GM12878 (cell line): ENCODE measurements around the gene IRAG1. TPM values are rescaled to one million over a fixed set of nuclear protein-coding genes. Genes with fewer than 3 reads are reported as not detected.

ENCODE experiments used
- ATAC-seq: fragments of 200-7000 bp; cut with Tn5 transposase; 3 replicates; pipeline ENCODE4 v1.9.1; 2020; ENCODE audit warnings: mild to moderate bottlenecking, moderate library complexity
- BruUV-seq: library from RNA; stranded (reverse); fragments of 400-500 nt; replicated peaks from 2 replicates; lab custom pipeline; 2021; lab: Mats Ljungman, UMichigan
- CTCF ChIA-PET: fragments of 300-600 bp; sonication (Branson Sonifier 250); formaldehyde crosslinking; extraction: SDS; loops from one replicate; lab custom pipeline; 2021; ENCODE audit warnings: inconsistent platforms; lab: Yijun Ruan, JAX
- POLR2A ChIA-PET: fragments of 350-600 bp; formaldehyde crosslinking; extraction: SDS; loops from one replicate; lab custom pipeline; 2021; ENCODE audit warnings: inconsistent platforms; lab: Charles Lee
- RAD21 ChIA-PET: fragments of 300-600 bp; sonication (Branson Sonifier 250); formaldehyde crosslinking; loops from one replicate; lab custom pipeline; 2023; ENCODE audit warnings: antibody characterized with exemption; ENCODE audit not compliant: unreplicated experiment; lab: Charles Lee
- SMC1A ChIA-PET: fragments of 300-600 bp; sonication (Branson Sonifier 250); formaldehyde crosslinking; loops from one replicate; lab custom pipeline; 2023; ENCODE audit not compliant: unreplicated experiment, uncharacterized antibody; lab: Charles Lee
- DNase-seq: peaks from one replicate; pipeline ENCODE4 v3.0.0-alpha.2; 2011; ENCODE audit warnings: low read depth, low spot score
- FAIRE-seq: peaks from 3 replicates; lab custom pipeline; 2011; peaks lifted over from hg19 to GRCh38; lab: Jason Lieb, UNC
- H2AFZ ChIP-seq: 2 replicates; pipeline ENCODE4 v1.6.0; 2011; ENCODE audit warnings: low read depth, low read length, control low read depth; ENCODE audit not compliant: control insufficient read depth
- H3K27ac ChIP-seq: 2 replicates; pipeline ENCODE4 v1.5.1; 2011; ENCODE audit warnings: control low read depth; ENCODE audit not compliant: control insufficient read depth, insufficient read depth
- H3K27me3 ChIP-seq, 2 experiments: replicated peaks in 1 of 2; 2 replicates each; pipeline versions ENCODE4 v1.6.0 to v1.6.1; 2011; ENCODE audit warnings: low read length in 1 of 2; ENCODE audit not compliant: control insufficient read depth in 2 of 2, insufficient read depth in 2 of 2
- H3K36me3 ChIP-seq, 2 experiments: 2 replicates each; pipeline ENCODE4 v1.5.1; 2011; ENCODE audit warnings: low read length in 1 of 2; ENCODE audit not compliant: control insufficient read depth in 2 of 2, insufficient read depth in 2 of 2
- H3K4me1 ChIP-seq: 2 replicates; pipeline ENCODE4 v1.6.1; 2011; ENCODE audit warnings: mild to moderate bottlenecking, low read length, moderate library complexity, mixed read lengths; ENCODE audit not compliant: control insufficient read depth, insufficient read depth
- H3K4me2 ChIP-seq: 2 replicates; pipeline ENCODE4 v1.6.0; 2011; ENCODE audit warnings: control low read depth; ENCODE audit not compliant: control insufficient read depth, insufficient read depth
- H3K4me3 ChIP-seq: fragments of 200-600 bp; sonication (generic); 2 replicates; pipeline ENCODE4 v1.5.1; 2016
- H3K79me2 ChIP-seq: 2 replicates; pipeline ENCODE4 v1.6.0; 2011; ENCODE audit warnings: low read length; ENCODE audit not compliant: control insufficient read depth, insufficient read depth
- H3K9ac ChIP-seq: 2 replicates; pipeline ENCODE4 v1.8.0; 2011; ENCODE audit warnings: low read length, control low read depth, mixed read lengths; ENCODE audit not compliant: control insufficient read depth, insufficient read depth
- H3K9me3 ChIP-seq: replicated peaks from 3 replicates; pipeline ENCODE4 v1.5.1; 2011; ENCODE audit warnings: mild to moderate bottlenecking, low read length; ENCODE audit not compliant: control insufficient read depth, insufficient read depth
- H4K20me1 ChIP-seq: 2 replicates; pipeline ENCODE4 v1.6.0; 2011; ENCODE audit not compliant: control insufficient read depth, insufficient read depth
- ATF3 ChIP-seq: IDR thresholded peaks from 2 replicates; pipeline ENCODE4 v1.6.1; 2011; ENCODE audit warnings: low read depth, mild to moderate bottlenecking, low read length, moderate library complexity, borderline replicate concordance; ENCODE audit errors: extremely low read depth
- BRCA1 ChIP-seq: IDR thresholded peaks from 2 replicates; pipeline ENCODE4 v1.6.1; 2011; ENCODE audit warnings: low read depth, low read length, improper control_type of control experiment
- FOXK2 ChIP-seq: fragments of 450-650 bp; IDR thresholded peaks from 2 replicates; pipeline ENCODE4 v1.6.1; 2017; ENCODE audit warnings: mild to moderate bottlenecking, moderate library complexity
- MEF2B ChIP-seq: fragments of 450-650 bp; IDR thresholded peaks from 2 replicates; pipeline ENCODE4 v1.6.1; 2018; ENCODE audit warnings: mild to moderate bottlenecking, moderate library complexity; ENCODE audit not compliant: partially characterized antibody, poor library complexity, severe bottlenecking
- NR2C2 ChIP-seq: IDR thresholded peaks from 2 replicates; pipeline ENCODE4 v1.6.1; 2011; ENCODE audit warnings: borderline replicate concordance, low read depth; ENCODE audit not compliant: control insufficient read depth, insufficient read length
- RCOR1 ChIP-seq: conservative IDR thresholded peaks from 2 replicates; pipeline ENCODE4 v1.6.1; 2012; ENCODE audit warnings: low read depth, low read length, improper control_type of control experiment
- SKIL ChIP-seq: fragments of 450-650 bp; IDR thresholded peaks from 2 replicates; pipeline ENCODE4 v1.6.1; 2017; ENCODE audit warnings: mild to moderate bottlenecking, low read depth, inconsistent platforms; ENCODE audit not compliant: poor library complexity, severe bottlenecking
- SMC3 ChIP-seq: IDR thresholded peaks from 2 replicates; pipeline ENCODE4 v1.6.1; 2011; ENCODE audit warnings: low read length, improper control_type of control experiment, borderline replicate concordance
- TAF1 ChIP-seq: IDR thresholded peaks from 2 replicates; pipeline ENCODE4 v1.6.1; 2011; ENCODE audit warnings: mild to moderate bottlenecking, low read depth, low read length, borderline replicate concordance
- ZNF622 ChIP-seq: fragments of 450-650 bp; IDR thresholded peaks from 2 replicates; pipeline ENCODE4 v1.6.1; 2017; ENCODE audit warnings: mild to moderate bottlenecking, inconsistent platforms
- WGBS: methylation state at CpG from one replicate; pipeline ENCODE4 v1.1.6; 2016; ENCODE audit warnings: low lambda C conversion rate; ENCODE audit not compliant: insufficient replicate concordance, insufficient coverage; ENCODE audit errors: missing lambda C conversion rate; 5-methylcytosine and 5-hydroxymethylcytosine counted together
- in situ Hi-C: fragments of 300-500 bp; cut with MboI; formaldehyde crosslinking; loops from 9 replicates; pipeline ENCODE4 v1.14.3; 2018; ENCODE audit warnings: mixed read lengths
- intact Hi-C: fragments of 100-400 bp; cut with micrococcal nuclease; formaldehyde crosslinking; loops from one replicate; pipeline ENCODE4 v1.14.2; 2022; ENCODE audit not compliant: unreplicated experiment
- polyA plus RNA-seq, 11 experiments: library from polyadenylated mRNA; depleted of rRNA in 4 of 11; unstranded in 6 of 11; stranded (reverse) in 5 of 11; fragments of >200 nt; fragmentation: Nextera tagmentation in 4 of 11; fragmentation: Illumina TruSeq in 1 of 11; extraction: Ambion mirVana in 4 of 11; extraction: Trizol in 1 of 11; gene quantifications; 1 replicate in 1 of 11; 2 replicates in 10 of 11; pipeline versions ENCODE4 v1.2.1 to v1.2.3, GENCODE V29; 2011 to 2016; ENCODE audit warnings: inconsistent platforms in 2 of 11, missing spikeins in 2 of 11, low read depth in 1 of 11
- total RNA-seq, 4 experiments: library from RNA; depleted of rRNA in 3 of 4; stranded (reverse); fragments of >200 nt in 3 of 4; fragmentation: Illumina TruSeq in 1 of 4; extraction: Trizol in 1 of 4; gene quantifications; 2 replicates each; pipeline versions ENCODE4 v1.2.1 to v1.2.3, GENCODE V29; 2013 to 2021
- TF ChIP-seq, protein P1 (sequence below): IDR thresholded peaks from 2 replicates; pipeline ENCODE4 v1.6.1; 2011; ENCODE audit warnings: mild to moderate bottlenecking, low read depth, low read length, moderate library complexity; ENCODE audit not compliant: insufficient replicate concordance

IRAG1 gene
- total and polyA plus RNA-seq, 10 of the 15 experiments (the other 5 are each of a cell fraction or from before 2014, with no cell fraction given) = 0.02 to 0.18 (median 0.06) TPM; not detected in 4

GRCh38 chr11:10701982-10702381 is 8.4 kb upstream of the IRAG1 start:
- no peak for DNase-seq
- Histone ChIP-seq H3K9me3 (peaks cover 2% of the 10 kb centered on the region; the same call in 1 of the 3 replicates), H3K4me1 (no peaks in the 10 kb centered on the region), H3K4me2 (no peak overlapping the region), H4K20me1 (no peaks in the 10 kb centered on the region), H3K4me3 (no peak overlapping the region), H3K9ac (no peak overlapping the region), H3K27me3 (peaks cover 0 to 1% of the 10 kb centered on the region in 2 experiments; a peak in 1 of 4 replicates), H2AFZ (no peak overlapping the region), H3K79me2 (no peaks in the 10 kb centered on the region), H3K27ac (no peak overlapping the region), H3K36me3 (no peaks in the 10 kb centered on the region)
- ChIA-PET SMC1A (no interaction called here), RAD21 (no interaction called here), POLR2A (no interaction called here), CTCF (interaction anchor here (0.6 kb wide), 1 partner anchor 1153 kb away, joined by 5 read pairs; no protein-coding TSS in a partner anchor)
- BruUV-seq = no TSS peak
- intact Hi-C loops (no loop called here), in situ Hi-C loops (no loop called here)
- ATAC-seq = no peak
- TF ChIP-seq SMC3 (no peak), BRCA1 (no peak), MEF2B (no peak), ATF3 (no peak), NR2C2 (no peak), RCOR1 (no peak), TAF1 (no peak), SKIL (no peak), ZNF622 (no peak), FOXK2 (no peak)
- TF ChIP-seq, protein P1, sequence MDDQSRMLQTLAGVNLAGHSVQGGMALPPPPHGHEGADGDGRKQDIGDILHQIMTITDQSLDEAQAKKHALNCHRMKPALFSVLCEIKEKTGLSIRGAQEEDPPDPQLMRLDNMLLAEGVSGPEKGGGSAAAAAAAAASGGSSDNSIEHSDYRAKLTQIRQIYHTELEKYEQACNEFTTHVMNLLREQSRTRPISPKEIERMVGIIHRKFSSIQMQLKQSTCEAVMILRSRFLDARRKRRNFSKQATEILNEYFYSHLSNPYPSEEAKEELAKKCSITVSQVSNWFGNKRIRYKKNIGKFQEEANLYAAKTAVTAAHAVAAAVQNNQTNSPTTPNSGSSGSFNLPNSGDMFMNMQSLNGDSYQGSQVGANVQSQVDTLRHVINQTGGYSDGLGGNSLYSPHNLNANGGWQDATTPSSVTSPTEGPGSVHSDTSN = no peak
- FAIRE-seq = no peak
- 17% methylated on average over 3 of the region's 3 CpGs for WGBS
